Large intestine (tissue), 3 donors: ENCODE results near the gene NHLH2. TPM values are rescaled to one million over a fixed set of nuclear protein-coding genes. Genes with fewer than 3 reads are reported as not detected.

ENCODE experiments used
- DNase-seq, 2 donors: peaks; one replicate each; pipeline versions ENCODE4 v3.0.0 to v3.0.0-alpha.2; 2013
- H3K27ac ChIP-seq: one replicate; pipeline ENCODE4 v1.5.1; 2013; ENCODE audit warnings: low read length
- H3K27me3 ChIP-seq: 2 replicates; pipeline ENCODE4 v1.6.1; 2013; ENCODE audit warnings: low read length; ENCODE audit not compliant: control insufficient read depth, insufficient read depth
- H3K36me3 ChIP-seq: 2 replicates; pipeline ENCODE4 v1.6.1; 2013; ENCODE audit warnings: low read length; ENCODE audit not compliant: control insufficient read depth, insufficient read depth
- H3K4me1 ChIP-seq: one replicate; pipeline ENCODE4 v1.6.1; 2013; ENCODE audit warnings: low read length; ENCODE audit not compliant: control insufficient read depth, insufficient read depth
- H3K4me3 ChIP-seq: one replicate; pipeline ENCODE4 v1.5.1; 2013; ENCODE audit warnings: low read length
- H3K9me3 ChIP-seq: one replicate; pipeline ENCODE4 v1.6.1; 2013; ENCODE audit warnings: mild to moderate bottlenecking, low read depth, low read length, moderate library complexity; ENCODE audit not compliant: control insufficient read depth
- WGBS: methylation state at CpG from one replicate; pipeline ENCODE4 v1.1.5; 2013; ENCODE audit warnings: low lambda C conversion rate; ENCODE audit not compliant: insufficient coverage; 5-methylcytosine and 5-hydroxymethylcytosine counted together
- polyA plus RNA-seq: library from polyadenylated mRNA; unstranded; fragments of 120-200 nt; gene quantifications from one replicate; pipeline ENCODE4 v1.2.1, GENCODE V29; 2013

The NHLH2 gene
- polyA plus RNA-seq, 1 donor = not detected

DNA sequence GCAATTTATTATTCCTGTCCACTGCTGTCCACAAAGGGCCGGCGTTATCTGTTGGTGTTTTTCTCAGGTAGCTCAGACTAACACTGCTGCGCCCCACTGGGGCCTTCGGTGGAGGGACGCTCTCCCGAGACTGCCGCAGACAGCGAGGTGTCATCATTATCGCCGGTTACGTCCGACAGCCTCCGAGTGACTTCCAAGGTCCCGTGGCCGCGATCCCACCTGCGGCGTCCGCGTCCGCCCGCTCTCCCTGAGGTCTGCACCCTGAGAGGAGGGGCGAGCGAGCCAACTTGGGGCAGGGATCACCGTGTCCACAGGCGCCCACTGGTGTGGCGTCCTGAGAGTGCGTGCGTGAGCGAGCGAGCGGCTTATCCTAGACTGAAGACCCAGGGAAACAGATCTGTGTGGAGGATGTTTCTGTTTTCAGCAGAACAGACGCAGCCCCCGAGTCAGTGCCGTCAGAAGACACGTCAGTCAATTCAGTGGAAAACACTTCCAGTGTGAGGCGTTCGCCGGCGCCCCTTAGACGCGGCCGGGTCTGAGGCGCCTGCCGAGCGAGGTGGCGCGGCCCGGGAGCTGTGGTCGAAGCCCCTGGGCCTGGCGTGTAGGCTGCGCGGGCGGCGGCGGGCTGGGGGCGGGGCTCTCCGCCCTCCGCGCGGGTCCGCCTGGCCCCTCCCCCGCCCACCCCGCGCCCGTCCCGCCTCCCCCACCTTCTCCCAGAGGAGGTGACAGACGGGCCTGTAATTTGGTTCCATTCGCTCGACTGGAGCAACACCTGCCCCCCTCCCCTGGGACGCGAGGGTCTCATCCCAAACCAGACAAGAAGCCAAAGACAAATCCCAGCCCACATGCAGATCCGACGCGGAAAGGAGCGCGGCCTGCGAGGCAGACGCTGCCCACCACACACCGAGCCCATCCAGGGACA, 12.6 kb downstream of the NHLH2 start:
- peaks cover 54% of the 10 kb centered on the region for H3K27me3 ChIP-seq
- WGBS = no CpG with 5 or more reads among the region's 80 CpGs
- DNase-seq = peak in 1 of 2 donors; percentile 51
- H3K36me3 ChIP-seq = no peaks in the 10 kb centered on the region
- no peaks in the 10 kb centered on the region for H3K4me1 ChIP-seq
- peak overlapping the region; percentile 39 for H3K4me3 ChIP-seq
- no peaks in the 10 kb centered on the region for H3K9me3 ChIP-seq
- H3K27ac ChIP-seq = no peak overlapping the region

DNA sequence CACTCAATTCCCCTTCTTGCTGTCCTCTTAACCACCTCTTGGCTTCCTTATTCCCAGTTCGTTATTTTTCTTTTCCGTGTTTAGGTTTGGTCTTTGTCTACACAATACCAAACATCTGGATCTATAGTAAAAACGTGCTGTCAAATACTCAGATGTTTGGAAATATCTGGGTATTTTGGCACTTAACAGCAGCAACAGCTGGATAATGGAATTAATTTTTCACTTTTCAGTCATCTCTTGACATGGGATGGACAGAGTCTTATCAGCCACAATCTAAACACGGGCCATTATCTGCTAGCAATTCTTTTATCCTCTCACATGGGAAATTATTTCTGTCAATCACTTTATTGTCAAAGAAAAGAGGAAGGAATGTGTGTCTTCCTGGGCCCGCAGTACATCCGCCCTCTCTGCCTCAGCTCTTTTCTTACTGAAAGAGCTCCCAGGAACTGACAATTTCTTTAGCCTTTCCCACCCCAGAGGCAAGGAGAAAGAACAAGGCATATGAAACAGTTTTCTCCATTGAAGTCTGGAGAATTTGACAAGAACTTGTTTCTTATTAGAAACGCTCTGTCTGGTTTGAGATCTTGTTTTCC, 13.4 kb downstream of the NHLH2 start:
- peaks cover 49% of the 10 kb centered on the region for H3K27me3 ChIP-seq
- H3K4me1 ChIP-seq = no peaks in the 10 kb centered on the region
- H3K27ac ChIP-seq = no peak overlapping the region
- 26% methylated on average over 3 of the region's 7 CpGs for WGBS
- H3K4me3 ChIP-seq = no peak overlapping the region
- DNase-seq = no peak
- no peaks in the 10 kb centered on the region for H3K36me3 ChIP-seq
- no peaks in the 10 kb centered on the region for H3K9me3 ChIP-seq

- H3K4me1 ChIP-seq = no peaks in the 10 kb centered on the region
- peaks cover 51% of the 10 kb centered on the region for H3K27me3 ChIP-seq
- WGBS = 0% methylated on average over 1 of the region's 3 CpGs
- DNase-seq = no peak
- H3K27ac ChIP-seq = no peak overlapping the region
- no peaks in the 10 kb centered on the region for H3K9me3 ChIP-seq
- no peaks in the 10 kb centered on the region for H3K36me3 ChIP-seq
- H3K4me3 ChIP-seq = no peak overlapping the region
Observed at GRCh38 chr1:115826628-115827027, 14.3 kb downstream of the NHLH2 start.

GRCh38 chr1:115822117-115822516, 18.8 kb downstream of the NHLH2 start:
- H3K27ac ChIP-seq = no peak overlapping the region

GRCh38 chr1:115815694-115816093, 25.2 kb downstream of the NHLH2 start:
- Histone ChIP-seq H3K4me1 (peaks cover 11% of the 10 kb centered on the region), H3K36me3 (no peaks in the 10 kb centered on the region), H3K4me3 (no peak overlapping the region), H3K9me3 (no peaks in the 10 kb centered on the region), H3K27me3 (no peaks in the 10 kb centered on the region), H3K27ac (no peak overlapping the region)
- DNase-seq = no peak
- WGBS = 86% methylated on average over 1 of the region's 3 CpGs

More at GRCh38 chr1:115822117-115822516, 18.8 kb downstream of the NHLH2 start:
- Histone ChIP-seq H3K9me3 (no peaks in the 10 kb centered on the region), H3K27me3 (peaks cover 23% of the 10 kb centered on the region), H3K36me3 (no peaks in the 10 kb centered on the region), H3K4me1 (no peaks in the 10 kb centered on the region), H3K4me3 (no peak overlapping the region)
- DNase-seq = no peak

DNA sequence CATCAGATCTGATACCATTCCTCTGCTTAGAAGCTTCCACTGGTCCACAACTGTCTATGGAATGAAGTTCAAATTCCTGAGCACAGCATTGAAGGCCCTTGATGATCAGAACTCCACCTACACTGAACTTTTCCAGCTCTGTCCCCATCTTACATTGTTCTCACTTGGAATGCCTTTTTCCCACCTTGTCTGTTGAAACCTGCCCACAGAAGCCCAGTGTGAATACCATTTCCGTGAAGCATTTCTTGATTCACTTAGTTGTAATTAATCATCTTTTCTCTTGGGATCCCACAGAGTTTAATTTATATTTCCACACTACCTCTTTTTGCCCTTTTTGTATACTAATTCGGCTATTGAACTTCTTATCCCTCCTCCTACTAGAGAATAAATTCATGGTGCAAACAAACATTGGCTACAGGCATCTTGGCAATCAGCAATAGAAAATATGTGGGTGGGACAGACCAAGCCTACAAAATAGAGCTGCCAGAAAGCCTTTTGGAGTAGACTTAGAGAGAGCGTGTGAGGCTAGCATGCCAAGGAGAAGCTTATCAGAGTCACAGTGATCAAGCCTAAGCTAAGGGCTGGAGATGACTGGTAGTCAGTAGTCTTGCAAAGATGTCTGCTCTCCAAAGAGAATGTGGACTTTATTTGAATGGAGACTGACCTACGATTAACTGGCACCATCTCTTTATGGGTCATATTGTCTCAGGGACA, 26.1 kb downstream of the NHLH2 start:
- Histone ChIP-seq H3K9me3 (no peaks in the 10 kb centered on the region), H3K4me1 (peaks cover 14% of the 10 kb centered on the region), H3K27me3 (no peaks in the 10 kb centered on the region), H3K4me3 (no peak overlapping the region), H3K27ac (no peak overlapping the region), H3K36me3 (no peaks in the 10 kb centered on the region)
- WGBS = 83% methylated on average over 1 of the region's 4 CpGs
- DNase-seq = no peak

GRCh38 chr1:115813727-115814126, 27.2 kb downstream of the NHLH2 start:
- Histone ChIP-seq H3K9me3 (no peaks in the 10 kb centered on the region), H3K4me3 (no peak overlapping the region), H3K4me1 (peaks cover 18% of the 10 kb centered on the region), H3K27me3 (no peaks in the 10 kb centered on the region), H3K27ac (no peak overlapping the region), H3K36me3 (no peaks in the 10 kb centered on the region)
- no peak for DNase-seq
- WGBS = no CpG with 5 or more reads among the region's 1 CpG

DNA sequence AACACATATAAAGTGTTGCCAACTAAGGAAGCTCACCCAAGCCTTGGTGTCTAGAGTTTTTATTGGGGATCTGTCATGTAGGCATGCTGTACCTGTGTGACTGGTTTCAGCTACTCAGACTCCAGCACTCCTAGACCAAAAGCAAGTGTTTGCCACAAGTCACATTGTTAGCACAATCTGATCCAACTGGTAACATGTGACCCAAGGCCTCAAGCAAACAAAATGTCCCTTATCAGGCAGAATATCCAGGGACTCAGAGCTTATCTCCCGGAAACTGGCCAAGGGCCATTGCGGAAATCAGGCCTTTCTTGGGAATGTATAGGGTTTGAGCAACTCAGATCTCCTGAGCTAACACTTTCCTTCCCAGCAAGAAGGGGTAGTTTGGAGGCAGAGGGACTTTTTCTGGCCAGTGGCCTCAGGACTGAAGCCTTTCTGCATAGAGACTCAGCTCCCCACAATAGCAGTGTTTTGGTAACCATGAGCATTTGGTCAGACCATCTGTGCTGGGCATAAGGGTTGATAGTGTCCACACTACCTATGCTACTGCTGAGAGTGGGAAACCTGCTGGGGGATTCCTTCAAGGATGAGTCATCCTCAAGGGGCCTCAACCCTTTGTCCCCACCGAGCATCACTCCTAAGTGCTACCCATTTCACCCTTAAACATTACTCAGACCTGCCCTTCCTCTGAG, 29.6 kb downstream of the NHLH2 start:
- no peaks in the 10 kb centered on the region for H3K9me3 ChIP-seq
- no peak overlapping the region for H3K4me3 ChIP-seq
- H3K4me1 ChIP-seq = peaks cover 18% of the 10 kb centered on the region
- no CpG with 5 or more reads among the region's 3 CpGs for WGBS
- no peaks in the 10 kb centered on the region for H3K36me3 ChIP-seq
- DNase-seq = peak; percentile 10 to 66
- H3K27me3 ChIP-seq = no peaks in the 10 kb centered on the region
- H3K27ac ChIP-seq = peak overlapping the region; percentile 38

GRCh38 chr1:115810609-115811008, 30.3 kb downstream of the NHLH2 start:
- Histone ChIP-seq H3K27ac (peak overlapping the region; percentile 38), H3K4me3 (no peak overlapping the region), H3K27me3 (no peaks in the 10 kb centered on the region), H3K9me3 (no peaks in the 10 kb centered on the region), H3K36me3 (no peaks in the 10 kb centered on the region), H3K4me1 (peaks cover 18% of the 10 kb centered on the region)
- no CpG with 5 or more reads among the region's 2 CpGs for WGBS
- DNase-seq = no peak

DNA sequence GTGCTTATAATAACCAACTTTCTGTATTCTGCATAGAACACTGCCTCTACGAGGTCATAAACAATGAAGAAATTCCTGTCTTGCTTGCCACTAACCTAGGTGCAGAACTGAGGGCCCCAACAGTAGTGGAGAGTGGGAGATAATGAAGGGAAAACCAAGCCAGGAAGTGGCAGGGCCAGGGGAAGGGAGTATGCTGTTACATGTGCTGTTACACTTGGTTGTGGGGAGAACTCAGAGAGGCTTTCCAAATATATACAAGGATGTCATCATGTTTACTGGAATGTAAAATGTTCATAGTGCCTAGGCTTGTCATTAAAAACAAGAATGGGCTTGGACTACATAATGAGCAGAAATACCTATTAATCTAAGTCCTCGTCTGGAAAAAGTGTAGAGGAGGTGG, 31.1 kb downstream of the NHLH2 start:
- Histone ChIP-seq H3K27ac (no peak overlapping the region), H3K9me3 (no peaks in the 10 kb centered on the region), H3K36me3 (no peaks in the 10 kb centered on the region), H3K4me3 (no peak overlapping the region), H3K27me3 (no peaks in the 10 kb centered on the region), H3K4me1 (peaks cover 18% of the 10 kb centered on the region)
- DNase-seq = no peak
- whole genome bisulfite sequencing = 93% methylated on average over 2 of the region's 2 CpGs
